ENCODE measurements around the gene GNB1. TPM values are rescaled to one million over a fixed set of nuclear protein-coding genes. Genes with fewer than 3 reads are reported as not detected.
A peak's percentile ranks its signal among the peaks of the same experiment; 100 is the strongest.

Gene GNB1
- total RNA-seq, 6 donors from 2014 or later: 126 to 386 (median 173) TPM

GRCh38 chr1:1908506-1908791, 17.6 kb upstream of the GNB1 start:
- WGBS, 2 donors: 0% methylated on average over 5 to 13 of the region's 21 CpGs
- TF ChIP-seq POLR2A (IDR thresholded peaks at IDR 0.05): no peak
- no peak for TF ChIP-seq CTCF (IDR thresholded peaks at IDR 0.05)
- no peak for TF ChIP-seq POLR2AphosphoS5 (IDR thresholded peaks at IDR 0.05)
- no peak for TF ChIP-seq EP300 (IDR thresholded peaks at IDR 0.05)
- no peak for ATAC-seq (ENCODE audit: low FRiP score in 2 of 2)
- DNase-seq: no peak
- Histone ChIP-seq H3K36me3 (no peaks in the 10 kb centered on the region), H3K4me1 (peaks cover 10 to 26% (median 15%) of the 10 kb centered on the region in 4 donors), H3K27ac (peak overlapping the region; percentile 85 to 97 (median 90)), H3K9me3 (no peaks in the 10 kb centered on the region), H3K4me3 (peak overlapping the region; percentile 60 to 79 (median 74)), H3K27me3 (no peaks in the 10 kb centered on the region)

GRCh38 chr1:1907098-1907736, 16.3 kb upstream of the GNB1 start:
- H3K4me1 ChIP-seq: peaks cover 10 to 26% (median 15%) of the 10 kb centered on the region in 4 donors
- no peaks in the 10 kb centered on the region for H3K9me3 ChIP-seq
- WGBS, 2 donors: 78 to 89% methylated on average over 2 to 8 of the region's 8 CpGs
- no peak overlapping the region for H3K4me3 ChIP-seq
- ATAC-seq (ENCODE audit: low FRiP score in 2 of 2): no peak
- H3K27ac ChIP-seq: no peak overlapping the region
- TF ChIP-seq EP300 (IDR thresholded peaks at IDR 0.05) (no peak), CTCF (IDR thresholded peaks at IDR 0.05) (no peak), POLR2AphosphoS5 (IDR thresholded peaks at IDR 0.05) (no peak), POLR2A (IDR thresholded peaks at IDR 0.05) (no peak)
- no peaks in the 10 kb centered on the region for H3K27me3 ChIP-seq
- no peaks in the 10 kb centered on the region for H3K36me3 ChIP-seq
- peak in 1 of 2 donors; percentile 73 for DNase-seq

GRCh38 chr1:1906185-1907097, 15.6 kb upstream of the GNB1 start:
- ATAC-seq (ENCODE audit: low FRiP score in 2 of 2): peak; percentile 82 to 88
- Histone ChIP-seq H3K36me3 (no peaks in the 10 kb centered on the region), H3K4me3 (no peak overlapping the region), H3K9me3 (no peaks in the 10 kb centered on the region), H3K27ac (no peak overlapping the region), H3K4me1 (peaks cover 10 to 26% (median 15%) of the 10 kb centered on the region in 4 donors), H3K27me3 (no peaks in the 10 kb centered on the region)
- DNase-seq: peak; percentile 56 to 90
- 17 to 18% methylated on average over 12 to 14 of the region's 15 CpGs for WGBS, 2 donors
- TF ChIP-seq POLR2AphosphoS5 (IDR thresholded peaks at IDR 0.05): peak; percentile 45 to 55
- TF ChIP-seq EP300 (IDR thresholded peaks at IDR 0.05): no peak
- TF ChIP-seq CTCF (IDR thresholded peaks at IDR 0.05): peak; percentile 90 to 97 (median 93)

- peaks cover 3 to 14% (median 8%) of the 10 kb centered on the region in 4 donors for H3K4me1 ChIP-seq
- H3K27me3 ChIP-seq: no peaks in the 10 kb centered on the region
- no peaks in the 10 kb centered on the region for H3K9me3 ChIP-seq
- ATAC-seq (ENCODE audit: low FRiP score in 2 of 2) (no peak), DNase-seq (no peak)
- no peak overlapping the region for H3K27ac ChIP-seq
- WGBS, 2 donors: 97% methylated on average over 12 of the region's 12 CpGs
- H3K4me3 ChIP-seq: no peak overlapping the region
- no peaks in the 10 kb centered on the region for H3K36me3 ChIP-seq
- no peak for TF ChIP-seq CTCF (IDR thresholded peaks at IDR 0.05)
- no peak for TF ChIP-seq EP300 (IDR thresholded peaks at IDR 0.05)
- TF ChIP-seq POLR2AphosphoS5 (IDR thresholded peaks at IDR 0.05): no peak
- TF ChIP-seq POLR2A (IDR thresholded peaks at IDR 0.05): no peak
Observed at GRCh38 chr1:1903224-1903623, 12.3 kb upstream of the GNB1 start.

Data from upper lobe of left lung (tissue), 6 donors.